Adipocyte (in vitro differentiated cells): ENCODE measurements around the gene HMGN1.

Experiments used
- DNase-seq: peaks from one replicate; pipeline ENCODE4 v3.0.0-alpha.2; 2015; ENCODE audit warnings: low read depth
- H3K27me3 ChIP-seq: replicated peaks from 2 replicates; pipeline ENCODE4 v1.7.0; 2013; ENCODE audit warnings: mild to moderate bottlenecking, low read length, moderate library complexity; ENCODE audit not compliant: control insufficient read depth, insufficient read depth
- H3K36me3 ChIP-seq: 2 replicates; pipeline ENCODE4 v1.7.0; 2013; ENCODE audit warnings: low read length, mild to moderate bottlenecking, moderate library complexity; ENCODE audit not compliant: control insufficient read depth, insufficient read depth, severe bottlenecking
- H3K4me1 ChIP-seq: 2 replicates; pipeline ENCODE4 v1.7.0; 2013; ENCODE audit warnings: mild to moderate bottlenecking, low read length, moderate library complexity; ENCODE audit not compliant: control insufficient read depth, insufficient read depth
- H3K4me3 ChIP-seq: 2 replicates; pipeline ENCODE4 v1.7.0; 2013; ENCODE audit warnings: mild to moderate bottlenecking, low read length, moderate library complexity
- H3K9ac ChIP-seq: 2 replicates; pipeline ENCODE4 v1.7.0; 2013; ENCODE audit warnings: mild to moderate bottlenecking, low read length, moderate library complexity
- H3K9me3 ChIP-seq: 2 replicates; pipeline ENCODE4 v1.7.0; 2013; ENCODE audit warnings: mild to moderate bottlenecking, low read length, moderate library complexity; ENCODE audit not compliant: control insufficient read depth

Gene HMGN1

GRCh38 chr21:39348355-39349210, at the start of gene HMGN1:
HMGN1 (minus strand) TSS chr21:39349088; CDS start chr21:39348917, 171 bp downstream.
- peaks cover 22% of the 10 kb centered on the region for H3K4me1 ChIP-seq
- H3K4me3 ChIP-seq: peak within 1 kb of the TSS; percentile 96
- no peaks in the 10 kb centered on the region for H3K27me3 ChIP-seq
- peaks cover 29% of the 10 kb centered on the region for H3K36me3 ChIP-seq
- peak; percentile 95 for DNase-seq
- H3K9me3 ChIP-seq: no peaks in the 10 kb centered on the region
- H3K9ac ChIP-seq: peak within 1 kb of the TSS; percentile 92

GRCh38 chr21:39397646-39398385, 48.9 kb upstream of the HMGN1 start:
- Histone ChIP-seq H3K4me1 (no peaks in the 10 kb centered on the region), H3K9me3 (no peaks in the 10 kb centered on the region), H3K4me3 (no peak overlapping the region), H3K27me3 (no peaks in the 10 kb centered on the region), H3K36me3 (peaks cover 43% of the 10 kb centered on the region), H3K9ac (no peak overlapping the region)
- DNase-seq: no peak

- Histone ChIP-seq H3K4me1 (peaks cover 11% of the 10 kb centered on the region), H3K9ac (no peak overlapping the region), H3K9me3 (no peaks in the 10 kb centered on the region), H3K4me3 (no peak overlapping the region), H3K36me3 (peaks cover 58% of the 10 kb centered on the region), H3K27me3 (no peaks in the 10 kb centered on the region)
- DNase-seq: no peak
These were observed 44.1 kb upstream of the HMGN1 start for GRCh38 chr21:39392981-39393380.

- no peaks in the 10 kb centered on the region for H3K9me3 ChIP-seq
- DNase-seq: no peak
- H3K4me1 ChIP-seq: peaks cover 28% of the 10 kb centered on the region
- no peak overlapping the region for H3K9ac ChIP-seq
- no peaks in the 10 kb centered on the region for H3K27me3 ChIP-seq
- H3K4me3 ChIP-seq: no peak overlapping the region
- H3K36me3 ChIP-seq: peaks cover 40% of the 10 kb centered on the region
These were observed 41.4 kb upstream of the HMGN1 start for GRCh38 chr21:39390212-39390765.

- DNase-seq: no peak
- no peaks in the 10 kb centered on the region for H3K9me3 ChIP-seq
- H3K36me3 ChIP-seq: peaks cover 27% of the 10 kb centered on the region
- peak overlapping the region; percentile 88 for H3K4me3 ChIP-seq
- peak overlapping the region; percentile 87 for H3K9ac ChIP-seq
- H3K4me1 ChIP-seq: peaks cover 31% of the 10 kb centered on the region
- H3K27me3 ChIP-seq: no peaks in the 10 kb centered on the region
These were observed 39.9 kb upstream of the HMGN1 start for GRCh38 chr21:39388811-39389155.

GRCh38 chr21:39388038-39388810, 39.3 kb upstream of the HMGN1 start:
- peak overlapping the region; percentile 88 for H3K4me3 ChIP-seq
- H3K9ac ChIP-seq: peak overlapping the region; percentile 87
- no peaks in the 10 kb centered on the region for H3K27me3 ChIP-seq
- H3K9me3 ChIP-seq: no peaks in the 10 kb centered on the region
- H3K36me3 ChIP-seq: peaks cover 22% of the 10 kb centered on the region
- H3K4me1 ChIP-seq: peaks cover 31% of the 10 kb centered on the region
- DNase-seq: peak; percentile 97

GRCh38 chr21:39387461-39388037, 38.7 kb upstream of the HMGN1 start:
- H3K9me3 ChIP-seq: no peaks in the 10 kb centered on the region
- H3K4me1 ChIP-seq: peaks cover 31% of the 10 kb centered on the region
- H3K36me3 ChIP-seq: peaks cover 15% of the 10 kb centered on the region
- DNase-seq: peak; percentile 97
- peak overlapping the region; percentile 87 for H3K9ac ChIP-seq
- H3K27me3 ChIP-seq: no peaks in the 10 kb centered on the region
- peak overlapping the region; percentile 88 for H3K4me3 ChIP-seq

GRCh38 chr21:39386899-39387298, 38.0 kb upstream of the HMGN1 start:
- DNase-seq: no peak
- H3K4me3 ChIP-seq: peak overlapping the region; percentile 88
- H3K4me1 ChIP-seq: peaks cover 31% of the 10 kb centered on the region
- peaks cover 9% of the 10 kb centered on the region for H3K36me3 ChIP-seq
- peak overlapping the region; percentile 86 for H3K9ac ChIP-seq
- no peaks in the 10 kb centered on the region for H3K27me3 ChIP-seq
- no peaks in the 10 kb centered on the region for H3K9me3 ChIP-seq

- Histone ChIP-seq H3K36me3 (peaks cover 4% of the 10 kb centered on the region), H3K27me3 (no peaks in the 10 kb centered on the region), H3K9ac (peak overlapping the region; percentile 86), H3K4me1 (peaks cover 35% of the 10 kb centered on the region), H3K4me3 (peak overlapping the region; percentile 79), H3K9me3 (no peaks in the 10 kb centered on the region)
- peak; percentile 47 for DNase-seq
These were observed 37.3 kb upstream of the HMGN1 start for GRCh38 chr21:39386194-39386593.

GRCh38 chr21:39385299-39386145, 36.6 kb upstream of the HMGN1 start:
- Histone ChIP-seq H3K4me1 (peaks cover 39% of the 10 kb centered on the region), H3K9ac (peak overlapping the region; percentile 86), H3K9me3 (no peaks in the 10 kb centered on the region), H3K27me3 (no peaks in the 10 kb centered on the region), H3K4me3 (peak overlapping the region; percentile 79), H3K36me3 (no peaks in the 10 kb centered on the region)
- peak; percentile 87 for DNase-seq
